Activated B cell treated with CpG ODN at 0.5 μM for 24 hours (primary cell): ENCODE data around the gene TRAF7. TPM values are rescaled to one million over a fixed set of nuclear protein-coding genes. Genes with fewer than 3 reads are reported as not detected.

Experiments
- ATAC-seq: fragments of 200-7000 bp; cut with Tn5 transposase; one replicate; pipeline ENCODE4 v1.10.0; 2021; ENCODE audit warnings: low read depth, mild to moderate bottlenecking, moderate library complexity
- CTCF ChIA-PET: fragments of 350-600 bp; sonication (Branson Sonifier 250); formaldehyde crosslinking; loops from one replicate; lab custom pipeline; 2021; ENCODE audit warnings: antibody characterized with exemption; lab: Charles Lee
- POLR2A ChIA-PET: fragments of 350-600 bp; sonication (Branson Sonifier 250); formaldehyde crosslinking; loops from one replicate; lab custom pipeline; 2021; ENCODE audit warnings: antibody characterized with exemption; lab: Charles Lee
- DNase-seq: peaks from one replicate; pipeline ENCODE4 v3.0.0; 2022
- H3K27ac Mint-ChIP-seq: one replicate; pipeline ENCODE4 v1.8.0; 2020; ENCODE audit warnings: mixed read lengths
- H3K27me3 Mint-ChIP-seq: one replicate; pipeline ENCODE4 v1.8.0; 2021; ENCODE audit warnings: mixed read lengths
- H3K36me3 Mint-ChIP-seq: one replicate; pipeline ENCODE4 v1.8.0; 2021; ENCODE audit warnings: low read depth, mixed read lengths
- H3K4me1 Mint-ChIP-seq: one replicate; pipeline ENCODE4 v1.8.0; 2021; ENCODE audit warnings: mixed read lengths
- H3K4me3 Mint-ChIP-seq: one replicate; pipeline ENCODE4 v1.8.0; 2020; ENCODE audit warnings: mild to moderate bottlenecking, mixed read lengths
- H3K9me3 Mint-ChIP-seq: one replicate; pipeline ENCODE4 v1.8.0; 2020; ENCODE audit warnings: mixed read lengths
- intact Hi-C: fragments of 100-400 bp; cut with micrococcal nuclease; formaldehyde crosslinking; loops from one replicate; pipeline ENCODE4 v1.15.1; 2024
- total RNA-seq: library from RNA; stranded (reverse); gene quantifications from 2 replicates; pipeline ENCODE4 v1.2.3, GENCODE V29; 2022
- TF ChIP-seq, protein P1 (sequence below): fragments of 200-600 bp; IDR thresholded peaks from one replicate; pipeline ENCODE4 v1.8.0; 2022; ENCODE audit warnings: antibody characterized with exemption, mild to moderate bottlenecking

The TRAF7 gene
- total RNA-seq, 1 donor from 2014 or later = 72.7 TPM

DNA sequence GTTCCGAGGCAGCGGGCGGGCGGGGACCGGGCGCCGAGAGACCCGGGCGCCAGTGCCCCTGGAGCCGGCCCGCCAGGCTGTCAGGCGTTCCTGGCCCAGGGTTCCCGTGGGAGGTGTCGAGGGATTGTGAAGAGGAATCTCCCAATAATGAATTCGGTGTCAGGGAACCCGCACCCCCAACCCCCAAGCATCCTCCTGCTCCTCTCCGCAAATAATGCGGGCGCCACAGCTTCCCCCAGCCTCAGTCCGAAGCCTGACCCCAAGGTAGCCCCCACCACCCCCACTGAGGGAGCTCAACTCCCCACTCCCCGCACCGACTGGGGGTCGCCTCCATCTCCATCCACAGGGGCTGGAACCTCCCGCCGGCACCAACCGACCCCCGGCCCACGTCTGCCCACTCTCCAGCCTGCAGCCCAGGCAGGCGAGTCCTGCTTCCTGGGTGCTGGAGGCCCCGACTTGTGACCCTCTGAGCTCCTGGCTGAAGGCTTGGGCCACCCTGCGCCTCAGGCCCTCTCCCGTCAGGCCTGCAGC is 41.5 kb downstream of the TRAF7 start:
- ATAC-seq (no peak), DNase-seq (no peak)
- Mint-ChIP-seq H3K27ac (no peak overlapping the region), H3K36me3 (no peaks in the 10 kb centered on the region), H3K4me3 (peak overlapping the region; percentile 60), H3K9me3 (no peaks in the 10 kb centered on the region), H3K27me3 (peaks cover 21% of the 10 kb centered on the region), H3K4me1 (peaks cover 8% of the 10 kb centered on the region)
- POLR2A ChIA-PET = interaction anchor here (5.3 kb wide), 1 partner anchor 42 kb away, joined by 26 read pairs; the partner anchor contains the start of gene TRAF7
- CTCF ChIA-PET = interaction anchor here (1.4 kb wide), 1 partner anchor 55 kb away, joined by 3 read pairs; no protein-coding TSS in a partner anchor
- intact Hi-C loops = no loop called here
- TF ChIP-seq, protein P1, sequence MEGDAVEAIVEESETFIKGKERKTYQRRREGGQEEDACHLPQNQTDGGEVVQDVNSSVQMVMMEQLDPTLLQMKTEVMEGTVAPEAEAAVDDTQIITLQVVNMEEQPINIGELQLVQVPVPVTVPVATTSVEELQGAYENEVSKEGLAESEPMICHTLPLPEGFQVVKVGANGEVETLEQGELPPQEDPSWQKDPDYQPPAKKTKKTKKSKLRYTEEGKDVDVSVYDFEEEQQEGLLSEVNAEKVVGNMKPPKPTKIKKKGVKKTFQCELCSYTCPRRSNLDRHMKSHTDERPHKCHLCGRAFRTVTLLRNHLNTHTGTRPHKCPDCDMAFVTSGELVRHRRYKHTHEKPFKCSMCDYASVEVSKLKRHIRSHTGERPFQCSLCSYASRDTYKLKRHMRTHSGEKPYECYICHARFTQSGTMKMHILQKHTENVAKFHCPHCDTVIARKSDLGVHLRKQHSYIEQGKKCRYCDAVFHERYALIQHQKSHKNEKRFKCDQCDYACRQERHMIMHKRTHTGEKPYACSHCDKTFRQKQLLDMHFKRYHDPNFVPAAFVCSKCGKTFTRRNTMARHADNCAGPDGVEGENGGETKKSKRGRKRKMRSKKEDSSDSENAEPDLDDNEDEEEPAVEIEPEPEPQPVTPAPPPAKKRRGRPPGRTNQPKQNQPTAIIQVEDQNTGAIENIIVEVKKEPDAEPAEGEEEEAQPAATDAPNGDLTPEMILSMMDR = no peak

DNA sequence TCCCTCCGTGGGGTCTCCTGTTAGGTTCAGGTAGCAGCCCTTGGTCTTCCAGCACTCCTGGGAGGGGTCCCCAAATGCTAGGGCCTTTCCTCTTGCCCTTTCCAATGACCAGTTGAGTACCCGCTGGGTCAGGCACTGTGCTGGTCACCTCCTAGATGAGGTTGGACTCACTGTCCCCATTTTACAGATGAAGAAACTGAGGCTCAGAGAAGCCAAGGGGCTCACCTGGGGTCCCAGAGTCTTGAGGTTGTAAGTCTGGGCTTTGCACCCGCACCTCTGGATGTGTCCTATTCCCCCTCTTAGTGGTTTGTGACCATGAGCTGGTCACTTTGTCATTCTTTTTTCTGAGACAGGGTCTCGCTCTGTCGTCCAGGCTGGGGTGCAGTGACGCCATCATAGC is 42.2 kb downstream of the TRAF7 start:
- intact Hi-C loops = no loop called here
- TF ChIP-seq, protein P1 = no peak
- Mint-ChIP-seq H3K4me1 (peaks cover 8% of the 10 kb centered on the region), H3K27ac (no peak overlapping the region), H3K4me3 (peak overlapping the region; percentile 44), H3K27me3 (peaks cover 18% of the 10 kb centered on the region), H3K36me3 (no peaks in the 10 kb centered on the region), H3K9me3 (no peaks in the 10 kb centered on the region)
- no peak for DNase-seq
- ChIA-PET CTCF (interaction anchor here (1.4 kb wide), 1 partner anchor 54 kb away, joined by 3 read pairs; no protein-coding TSS in a partner anchor), POLR2A (interaction anchor here (5.3 kb wide), 1 partner anchor 43 kb away, joined by 26 read pairs; the partner anchor contains the start of gene TRAF7)
- no peak for ATAC-seq

DNA sequence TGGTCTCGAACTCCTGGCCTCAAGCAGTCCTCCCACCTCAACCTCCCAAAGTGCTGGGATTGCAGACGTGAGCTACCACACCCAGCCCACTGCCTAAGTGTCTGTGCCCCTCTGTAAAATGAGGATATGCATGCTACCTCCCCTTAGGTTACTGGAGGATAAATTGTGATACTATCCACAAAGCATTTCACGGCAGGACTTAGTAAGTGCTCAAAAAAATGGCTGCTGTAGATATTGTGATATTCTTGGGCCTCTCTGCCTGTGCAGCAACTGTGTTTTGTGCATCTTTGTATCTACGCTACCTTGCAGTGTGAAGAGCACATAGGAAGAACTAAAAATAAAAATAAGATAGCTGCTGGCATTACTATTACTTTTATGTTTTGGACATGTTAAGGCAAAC is 42.7 kb downstream of the TRAF7 start:
- Mint-ChIP-seq H3K27ac (no peak overlapping the region), H3K4me1 (peaks cover 8% of the 10 kb centered on the region), H3K4me3 (peak overlapping the region; percentile 44), H3K36me3 (no peaks in the 10 kb centered on the region), H3K9me3 (no peaks in the 10 kb centered on the region), H3K27me3 (peaks cover 18% of the 10 kb centered on the region)
- intact Hi-C loops = no loop called here
- ATAC-seq = no peak
- DNase-seq = no peak
- CTCF ChIA-PET = no interaction called here
- POLR2A ChIA-PET = interaction anchor here (5.3 kb wide), 1 partner anchor 43 kb away, joined by 26 read pairs; the partner anchor contains the start of gene TRAF7
- TF ChIP-seq, protein P1 = no peak

DNA sequence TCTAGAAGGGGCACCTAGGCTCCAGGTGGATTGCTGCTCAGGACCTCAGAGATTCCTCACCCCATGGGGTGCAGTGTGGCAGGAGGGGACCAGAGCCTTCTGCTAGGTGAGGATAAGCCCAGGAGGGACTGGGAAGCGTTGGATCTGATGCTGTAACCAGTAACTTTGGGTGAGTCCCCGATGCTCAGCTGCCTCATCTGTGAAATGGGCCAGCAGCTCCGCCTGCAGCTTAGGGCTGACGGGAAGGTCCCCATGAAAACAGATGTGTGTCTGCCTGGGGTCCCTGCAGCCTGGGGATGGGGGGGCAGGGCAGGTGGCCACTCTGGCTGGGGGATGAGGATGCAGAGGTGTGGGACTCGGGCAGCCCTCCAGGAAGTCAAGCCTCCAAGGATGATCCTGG is 43.5 kb downstream of the TRAF7 start:
- intact Hi-C loops = no loop called here
- CTCF ChIA-PET = no interaction called here
- ATAC-seq = no peak
- DNase-seq = no peak
- Mint-ChIP-seq H3K36me3 (no peaks in the 10 kb centered on the region), H3K27me3 (peaks cover 17% of the 10 kb centered on the region), H3K27ac (no peak overlapping the region), H3K9me3 (no peaks in the 10 kb centered on the region), H3K4me1 (peaks cover 9% of the 10 kb centered on the region), H3K4me3 (no peak overlapping the region)
- TF ChIP-seq, protein P1 = no peak
- POLR2A ChIA-PET = interaction anchor here (1.4 kb wide), 2 partner anchors 12 to 44 kb away, joined by 3 to 4 read pairs; partner anchors contain the start of gene TRAF7

DNA sequence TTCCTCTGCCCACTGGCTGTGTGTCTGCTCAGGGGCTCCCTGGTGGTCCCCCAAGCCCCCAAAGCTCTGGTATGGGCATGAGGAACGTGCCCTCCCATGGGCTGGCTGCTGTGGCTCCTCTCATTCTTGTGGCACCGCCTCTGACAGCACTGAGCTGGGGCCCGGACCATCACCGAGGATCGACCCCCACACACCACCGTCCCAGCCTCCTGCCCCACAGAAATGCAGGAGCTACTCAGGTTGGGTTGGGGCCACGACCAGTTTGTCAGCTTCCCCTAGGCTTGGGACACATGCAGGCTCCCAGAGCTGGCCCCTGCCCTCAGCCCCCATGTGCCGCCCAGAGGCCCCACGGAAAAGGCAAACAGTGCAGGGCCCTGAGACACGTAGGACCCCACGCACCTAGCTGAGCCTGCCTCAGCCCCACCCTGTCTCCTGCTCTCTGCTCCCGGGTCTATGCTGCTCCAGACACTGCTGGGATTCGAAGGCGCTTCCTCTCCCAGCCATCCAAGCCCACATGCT is 44.1 kb downstream of the TRAF7 start:
- CTCF ChIA-PET = no interaction called here
- TF ChIP-seq, protein P1 = no peak
- Mint-ChIP-seq H3K4me3 (no peak overlapping the region), H3K27ac (no peak overlapping the region), H3K27me3 (peaks cover 16% of the 10 kb centered on the region), H3K36me3 (no peaks in the 10 kb centered on the region), H3K4me1 (peaks cover 13% of the 10 kb centered on the region), H3K9me3 (no peaks in the 10 kb centered on the region)
- POLR2A ChIA-PET = interaction anchor here (1.4 kb wide), 2 partner anchors 12 to 44 kb away, joined by 3 to 4 read pairs; partner anchors contain the start of gene TRAF7
- ATAC-seq (no peak), DNase-seq (no peak)
- intact Hi-C loops = no loop called here
